HG03571 (cell line): ENCODE measurements around the gene IZUMO3.
"Not testable (repeated sequence)": the region's sequence is repeated elsewhere in the genome, so short reads cannot be mapped to it uniquely, and the experiment has no call there.

Experiments used
- ATAC-seq: cut with Tn5 transposase; IDR thresholded peaks from one replicate; pipeline ENCODE4 v1.9.1; 2021; ENCODE audit not compliant: unreplicated experiment

IZUMO3 gene

GRCh38 chr9:24545847-24546522 lies at the start of gene IZUMO3:
Gene IZUMO3, minus strand, starts transcription at chr9:24545897. Its CDS starts 248 bp downstream, at chr9:24545649.
- ATAC-seq: no peak

GRCh38 chr9:24594234-24594850 lies 48.6 kb upstream of the IZUMO3 start:
- no peak for ATAC-seq

- ATAC-seq: no peak
Observed at GRCh38 chr9:24590432-24590831, 44.7 kb upstream of the IZUMO3 start.

- no peak for ATAC-seq
Observed at GRCh38 chr9:24587883-24588282, 42.2 kb upstream of the IZUMO3 start.

GRCh38 chr9:24582146-24583126 lies 36.7 kb upstream of the IZUMO3 start:
- ATAC-seq: no peak

- not testable (repeated sequence) for ATAC-seq
Observed at GRCh38 chr9:24580005-24580404, 34.3 kb upstream of the IZUMO3 start.

GRCh38 chr9:24572406-24572805 lies 26.7 kb upstream of the IZUMO3 start:
- no peak for ATAC-seq

- ATAC-seq: no peak
Observed at GRCh38 chr9:24561957-24562356, 16.3 kb upstream of the IZUMO3 start.

GRCh38 chr9:24553183-24553552 lies 7.5 kb upstream of the IZUMO3 start:
- ATAC-seq: no peak

- no peak for ATAC-seq
Observed at GRCh38 chr9:24552526-24553182, 7.0 kb upstream of the IZUMO3 start.

- ATAC-seq: no peak
Observed at GRCh38 chr9:24545285-24545684, 412 bp downstream of the IZUMO3 start.

- no peak for ATAC-seq
Observed at GRCh38 chr9:24518545-24518944, 27.2 kb downstream of the IZUMO3 start.

- ATAC-seq: no peak
Observed at GRCh38 chr9:24516463-24516862, 29.2 kb downstream of the IZUMO3 start.

GRCh38 chr9:24509850-24510249 lies 35.8 kb downstream of the IZUMO3 start:
- ATAC-seq: no peak

GRCh38 chr9:24504521-24504920 lies 41.2 kb downstream of the IZUMO3 start:
- ATAC-seq: no peak

GRCh38 chr9:24502206-24502937 lies 43.3 kb downstream of the IZUMO3 start:
- ATAC-seq: no peak

GRCh38 chr9:24500761-24501160 lies 44.9 kb downstream of the IZUMO3 start:
- no peak for ATAC-seq

- ATAC-seq: no peak
Observed at GRCh38 chr9:24498632-24499031, 47.1 kb downstream of the IZUMO3 start.

- ATAC-seq: no peak
Observed at GRCh38 chr9:24497671-24498070, 48.0 kb downstream of the IZUMO3 start.
